Upper lobe of left lung (tissue), 4 donors: ENCODE data around the gene CMTM8.

ENCODE experiments used
- EP300 ChIP-seq, 4 donors: sonication (generic); formaldehyde crosslinking; IDR thresholded peaks; one replicate each; pipeline ENCODE4 v1.5.1; 2017; ENCODE audit warnings: antibody characterized with exemption in 4 of 4, control low read depth in 2 of 4
- POLR2A ChIP-seq, 4 donors: fragments of 450-650 bp; IDR thresholded peaks; one replicate each; pipeline ENCODE4 v1.5.1; 2016 to 2017; ENCODE audit warnings: antibody characterized with exemption in 4 of 4, mild to moderate bottlenecking in 2 of 4
- POLR2AphosphoS5 ChIP-seq, 2 donors: sonication (generic); formaldehyde crosslinking; IDR thresholded peaks; one replicate each; pipeline ENCODE4 v1.5.1; 2017; ENCODE audit warnings: antibody characterized with exemption in 2 of 2
- TF ChIP-seq, protein P1 (sequence below), 6 experiments: fragments of 450-650 bp in 4 of 6; fragments of 200-600 bp in 2 of 6; sonication (generic) in 2 of 6; IDR thresholded peaks; one replicate each; pipeline ENCODE4 v1.5.1; 2016 to 2019; ENCODE audit warnings: antibody characterized with exemption in 6 of 6

- TF ChIP-seq, protein P1, sequence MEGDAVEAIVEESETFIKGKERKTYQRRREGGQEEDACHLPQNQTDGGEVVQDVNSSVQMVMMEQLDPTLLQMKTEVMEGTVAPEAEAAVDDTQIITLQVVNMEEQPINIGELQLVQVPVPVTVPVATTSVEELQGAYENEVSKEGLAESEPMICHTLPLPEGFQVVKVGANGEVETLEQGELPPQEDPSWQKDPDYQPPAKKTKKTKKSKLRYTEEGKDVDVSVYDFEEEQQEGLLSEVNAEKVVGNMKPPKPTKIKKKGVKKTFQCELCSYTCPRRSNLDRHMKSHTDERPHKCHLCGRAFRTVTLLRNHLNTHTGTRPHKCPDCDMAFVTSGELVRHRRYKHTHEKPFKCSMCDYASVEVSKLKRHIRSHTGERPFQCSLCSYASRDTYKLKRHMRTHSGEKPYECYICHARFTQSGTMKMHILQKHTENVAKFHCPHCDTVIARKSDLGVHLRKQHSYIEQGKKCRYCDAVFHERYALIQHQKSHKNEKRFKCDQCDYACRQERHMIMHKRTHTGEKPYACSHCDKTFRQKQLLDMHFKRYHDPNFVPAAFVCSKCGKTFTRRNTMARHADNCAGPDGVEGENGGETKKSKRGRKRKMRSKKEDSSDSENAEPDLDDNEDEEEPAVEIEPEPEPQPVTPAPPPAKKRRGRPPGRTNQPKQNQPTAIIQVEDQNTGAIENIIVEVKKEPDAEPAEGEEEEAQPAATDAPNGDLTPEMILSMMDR (IDR thresholded peaks at IDR 0.05) = no peak
- no peak for TF ChIP-seq POLR2A (IDR thresholded peaks at IDR 0.05)
- no peak for TF ChIP-seq POLR2AphosphoS5 (IDR thresholded peaks at IDR 0.05)
- TF ChIP-seq EP300 (IDR thresholded peaks at IDR 0.05) = no peak
Observed at GRCh38 chr3:32208447-32208846, 30.0 kb upstream of the CMTM8 start.
